H1 (cell line): Measurements from ENCODE around the gene PEAK3. TPM values are rescaled to one million over a fixed set of nuclear protein-coding genes. Genes with fewer than 3 reads are reported as not detected.

Experiments
- CTCF ChIA-PET: fragments of 300-600 bp; sonication (Branson Sonifier 250); formaldehyde crosslinking; loops from one replicate; lab custom pipeline; 2021; ENCODE audit not compliant: partially characterized antibody; lab: Charles Lee
- POLR2A ChIA-PET: fragments of 300-600 bp; sonication (Branson Sonifier 250); formaldehyde crosslinking; loops from one replicate; lab custom pipeline; 2021; ENCODE audit warnings: inconsistent platforms; ENCODE audit not compliant: partially characterized antibody; lab: Charles Lee
- DNase-seq, 2 experiments: peaks; one replicate each; pipeline versions ENCODE4 v3.0.0 to v3.0.0-alpha.2; 2010 to 2022; ENCODE audit warnings: low spot score in 2 of 2, low read depth in 1 of 2, mixed read lengths in 1 of 2
- FAIRE-seq: peaks from 2 replicates; lab custom pipeline; 2011; peaks lifted over from hg19 to GRCh38; lab: Jason Lieb, UNC
- H2AFZ ChIP-seq: 2 replicates; pipeline ENCODE4 v1.8.1; 2012; ENCODE audit warnings: low read length, inconsistent platforms
- H2AK5ac ChIP-seq: 2 replicates; pipeline ENCODE4 v1.6.1; 2013; ENCODE audit warnings: low read depth, low read length
- H2BK120ac ChIP-seq: replicated peaks from 2 replicates; pipeline ENCODE3; 2013; ENCODE audit warnings: low read depth, low read length, inconsistent platforms
- H2BK12ac ChIP-seq: 2 replicates; pipeline ENCODE4 v1.6.1; 2013; ENCODE audit warnings: low read depth, low read length
- H2BK15ac ChIP-seq: 2 replicates; pipeline ENCODE4 v1.6.1; 2013; ENCODE audit warnings: low read length
- H2BK20ac ChIP-seq: 2 replicates; pipeline ENCODE4 v1.6.1; 2013; ENCODE audit warnings: low read length
- H2BK5ac ChIP-seq: 2 replicates; pipeline ENCODE4 v1.6.1; 2013; ENCODE audit warnings: low read depth, low read length
- H3K14ac ChIP-seq: 2 replicates; pipeline ENCODE4 v1.6.1; 2013; ENCODE audit warnings: inconsistent platforms; ENCODE audit not compliant: insufficient read length
- H3K18ac ChIP-seq: 2 replicates; pipeline ENCODE4 v1.6.1; 2013; ENCODE audit warnings: low read length; ENCODE audit errors: extremely low read depth
- H3K23ac ChIP-seq: 2 replicates; pipeline ENCODE4 v1.6.1; 2013; ENCODE audit warnings: inconsistent platforms; ENCODE audit not compliant: insufficient read length
- H3K23me2 ChIP-seq: 2 replicates; pipeline ENCODE4 v1.6.1; 2013; ENCODE audit warnings: low read depth, low read length
- H3K27ac ChIP-seq: 2 replicates; pipeline ENCODE4 v1.6.1; 2011; ENCODE audit warnings: low read depth, low read length, inconsistent platforms
- H3K27me3 ChIP-seq, 4 experiments: replicated peaks in 1 of 4; 1 replicate in 1 of 4; 2 replicates in 3 of 4; pipeline versions ENCODE4 v1.6.1 to v1.8.1; 2011 to 2013; ENCODE audit warnings: low read length in 3 of 4, mild to moderate bottlenecking in 3 of 4, inconsistent platforms in 2 of 4, mixed read lengths in 2 of 4, moderate library complexity in 1 of 4; ENCODE audit not compliant: control insufficient read depth in 3 of 4, insufficient read depth in 3 of 4; ENCODE audit errors: extremely low read depth in 1 of 4
- H3K36me3 ChIP-seq, 4 experiments: 2 replicates each; pipeline versions ENCODE4 v1.6.1 to v1.8.1; 2011 to 2013; ENCODE audit warnings: mild to moderate bottlenecking in 4 of 4, low read length in 3 of 4, moderate library complexity in 2 of 4, control low read depth in 1 of 4, inconsistent platforms in 1 of 4; ENCODE audit not compliant: insufficient read depth in 4 of 4, control insufficient read depth in 2 of 4
- H3K4ac ChIP-seq: replicated peaks from 2 replicates; pipeline ENCODE3; 2013; ENCODE audit warnings: low read length, low read depth, mixed read lengths, inconsistent platforms; ENCODE audit not compliant: insufficient read length
- H3K4me1 ChIP-seq, 4 experiments: replicated peaks in 1 of 4; 1 replicate in 1 of 4; 2 replicates in 3 of 4; pipeline versions ENCODE4 v1.6.1 to v1.8.1; 2011 to 2013; ENCODE audit warnings: low read length in 3 of 4, inconsistent platforms in 2 of 4, mixed read lengths in 1 of 4; ENCODE audit not compliant: insufficient read depth in 4 of 4, control insufficient read depth in 3 of 4
- H3K4me2 ChIP-seq, 2 experiments: 2 replicates each; pipeline versions ENCODE4 v1.6.1 to v1.8.1; 2011 to 2013; ENCODE audit warnings: low read depth in 2 of 2, low read length in 2 of 2, control low read depth in 1 of 2, inconsistent platforms in 1 of 2, mild to moderate bottlenecking in 1 of 2; ENCODE audit not compliant: insufficient read depth in 1 of 2
- H3K4me3 ChIP-seq, 4 experiments: fragments of 200-600, 300-600 bp in 1 of 4; sonication (generic), shearing (Covaris generic), sonication (Bioruptor Twin) in 1 of 4; 2 replicates each; pipeline versions ENCODE4 v1.5.1 to v1.8.1; 2011 to 2016; ENCODE audit warnings: low read length in 4 of 4, low read depth in 3 of 4, control low read depth in 2 of 4, inconsistent platforms in 2 of 4, mild to moderate bottlenecking in 2 of 4, mixed read lengths in 1 of 4, moderate library complexity in 1 of 4; ENCODE audit not compliant: insufficient read depth in 2 of 4; ENCODE audit errors: extremely low read depth in 1 of 4
- H3K56ac ChIP-seq: replicated peaks from 2 replicates; pipeline ENCODE3; 2013; ENCODE audit warnings: low read depth, mild to moderate bottlenecking, mixed read lengths, low read length, inconsistent platforms; ENCODE audit not compliant: insufficient read length
- H3K79me1 ChIP-seq: 2 replicates; pipeline ENCODE4 v1.6.1; 2013; ENCODE audit warnings: low read depth, low read length, control low read depth
- H3K79me2 ChIP-seq, 2 experiments: 2 replicates each; pipeline versions ENCODE4 v1.6.1 to v1.8.1; 2012 to 2013; ENCODE audit warnings: low read length in 2 of 2, mild to moderate bottlenecking in 2 of 2, inconsistent platforms in 1 of 2; ENCODE audit not compliant: insufficient read depth in 2 of 2, control insufficient read depth in 1 of 2
- H3K9ac ChIP-seq, 4 experiments: replicated peaks in 1 of 4; 1 replicate in 1 of 4; 2 replicates in 3 of 4; pipeline versions ENCODE4 v1.6.1 to v1.8.1; 2011 to 2013; ENCODE audit warnings: low read depth in 3 of 4, low read length in 3 of 4, control low read depth in 2 of 4, mild to moderate bottlenecking in 2 of 4, moderate library complexity in 2 of 4, inconsistent platforms in 1 of 4; ENCODE audit errors: extremely low read depth in 1 of 4
- H3K9me3 ChIP-seq, 2 experiments: 2 replicates each; pipeline versions ENCODE4 v1.6.1 to v1.8.1; 2012 to 2013; ENCODE audit warnings: mild to moderate bottlenecking in 2 of 2, moderate library complexity in 2 of 2, control low read depth in 1 of 2, inconsistent platforms in 1 of 2, low read depth in 1 of 2, low read length in 1 of 2, mixed read lengths in 1 of 2; ENCODE audit not compliant: insufficient read depth in 2 of 2
- H4K20me1 ChIP-seq, 2 experiments: replicated peaks in 1 of 2; 2 replicates each; pipeline versions ENCODE3 to v1.8.1; 2011 to 2013; ENCODE audit warnings: inconsistent platforms in 2 of 2, low read length in 2 of 2, mild to moderate bottlenecking in 1 of 2; ENCODE audit not compliant: insufficient read depth in 2 of 2, control insufficient read depth in 1 of 2
- H4K5ac ChIP-seq: 2 replicates; pipeline ENCODE4 v1.6.1; 2013; ENCODE audit warnings: low read length, low read depth, mixed read lengths, inconsistent platforms; ENCODE audit not compliant: insufficient read length
- H4K8ac ChIP-seq: 2 replicates; pipeline ENCODE4 v1.8.0; 2013; ENCODE audit warnings: mild to moderate bottlenecking, moderate library complexity, low read length, inconsistent platforms; ENCODE audit not compliant: insufficient read depth; ENCODE audit errors: extremely low read depth
- H4K91ac ChIP-seq: replicated peaks from 2 replicates; pipeline ENCODE3; 2013; ENCODE audit warnings: low read length, mixed read lengths, inconsistent platforms; ENCODE audit not compliant: insufficient read length
- BACH1 ChIP-seq: IDR thresholded peaks from 2 replicates; pipeline ENCODE4 v1.6.1; 2012; ENCODE audit warnings: low read length, improper control_type of control experiment
- BRCA1 ChIP-seq: IDR thresholded peaks from 2 replicates; pipeline ENCODE4 v1.6.1; 2012; ENCODE audit warnings: low read depth, low read length, improper control_type of control experiment
- CTCF ChIP-seq, 3 experiments: IDR thresholded peaks; 1 replicate in 2 of 3; 2 replicates in 1 of 3; pipeline versions ENCODE4 v1.5.1 to v1.6.1; 2011; ENCODE audit warnings: low read length in 3 of 3, mild to moderate bottlenecking in 3 of 3, inconsistent platforms in 2 of 3, low read depth in 1 of 3, moderate library complexity in 1 of 3; ENCODE audit not compliant: insufficient read depth in 1 of 3; ENCODE audit errors: control extremely low read depth in 1 of 3
- EZH2 ChIP-seq: fragments of 200-600 bp; sonication (generic); IDR thresholded peaks from 2 replicates; pipeline ENCODE4 v1.7.1; 2012; ENCODE audit warnings: low read depth, mild to moderate bottlenecking, moderate library complexity, low read length, inconsistent platforms; ENCODE audit not compliant: severe bottlenecking
- FOSL1 ChIP-seq: IDR thresholded peaks from 2 replicates; pipeline ENCODE4 v1.6.1; 2011; ENCODE audit warnings: mild to moderate bottlenecking, low read depth, low read length, moderate library complexity; ENCODE audit not compliant: insufficient read depth
- NANOG ChIP-seq: IDR thresholded peaks from 2 replicates; pipeline ENCODE4 v1.6.1; 2011; ENCODE audit warnings: low read length, low read depth, mild to moderate bottlenecking, inconsistent platforms; ENCODE audit not compliant: insufficient read depth, poor library complexity, severe bottlenecking
- RNF2 ChIP-seq: fragments of 200-900, 300-1000 bp; sonication (generic); IDR thresholded peaks from 2 replicates; pipeline ENCODE4 v1.7.1; 2016; ENCODE audit warnings: borderline replicate concordance, low read depth, mild to moderate bottlenecking, antibody characterized with exemption, low read length; ENCODE audit not compliant: poor library complexity, severe bottlenecking; ENCODE audit errors: missing control alignments
- RXRA ChIP-seq: IDR thresholded peaks from 2 replicates; pipeline ENCODE4 v1.6.1; 2011; ENCODE audit warnings: low read depth, mild to moderate bottlenecking, low read length, moderate library complexity; ENCODE audit not compliant: insufficient read depth
- SIN3A ChIP-seq, 2 experiments: IDR thresholded peaks in 1 of 2; conservative IDR thresholded peaks in 1 of 2; 2 replicates each; pipeline ENCODE4 v1.6.1; 2011 to 2012; ENCODE audit warnings: low read length in 2 of 2, improper control_type of control experiment in 1 of 2, low read depth in 1 of 2, mild to moderate bottlenecking in 1 of 2
- YY1 ChIP-seq: IDR thresholded peaks from 2 replicates; pipeline ENCODE4 v1.6.1; 2011; ENCODE audit warnings: low read depth, mild to moderate bottlenecking, low read length
- WGBS, 2 experiments: shearing (Covaris generic) in 1 of 2; methylation state at CpG; one replicate each; pipeline versions ENCODE4 v1.1.6 to v1.1.7; 2013 to 2015; ENCODE audit warnings: low lambda C conversion rate in 2 of 2, mixed read lengths in 2 of 2, inconsistent platforms in 1 of 2, low coverage in 1 of 2, missing lambda C conversion rate in 1 of 2; ENCODE audit not compliant: insufficient replicate concordance in 2 of 2, insufficient coverage in 1 of 2, insufficient read length in 1 of 2; ENCODE audit errors: extremely low coverage in 1 of 2, missing lambda C conversion rate in 1 of 2; 5-methylcytosine and 5-hydroxymethylcytosine counted together
- polyA plus RNA-seq, 7 experiments: library from polyadenylated mRNA; depleted of rRNA in 3 of 7; stranded (reverse) in 5 of 7; unstranded in 2 of 7; fragments of >200 nt in 5 of 7; fragments of 200-250 nt in 2 of 7; gene quantifications; 1 replicate in 5 of 7; 2 replicates in 1 of 7; 4 replicates in 1 of 7; pipeline versions ENCODE4 v1.2.1 to v1.2.3, GENCODE V29; 2011 to 2013; ENCODE audit warnings: missing spikeins in 2 of 7, mixed read lengths in 2 of 7
- total RNA-seq: library from RNA; stranded (reverse); fragmentation: NEBNext Ultra II Directional; extraction: Animal tissue kit (Norgen Biotek cat#: 25700); gene quantifications from 2 replicates; pipeline ENCODE4 v1.2.1, GENCODE V29; 2021

PEAK3 gene
- total and polyA plus RNA-seq, 2 of the 8 experiments (the other 6 are each of a cell fraction or from before 2014, with no cell fraction given), result not detected

- Histone ChIP-seq H3K4me3 (no peak overlapping the region), H3K9me3 (no peaks in the 10 kb centered on the region), H2BK20ac (no peak overlapping the region), H4K20me1 (peaks cover 0 to 1% of the 10 kb centered on the region in 2 experiments), H3K27me3 (no peaks in the 10 kb centered on the region), H4K8ac (no peak overlapping the region; the same call in 1 of the 2 replicates), H3K36me3 (peaks cover 0 to 7% (median 2%) of the 10 kb centered on the region in 4 experiments; a peak in 5 of 8 replicates), H4K5ac (no peak overlapping the region), H3K79me1 (no peaks in the 10 kb centered on the region), H3K56ac (no peak overlapping the region), H2BK5ac (no peak overlapping the region), H3K4ac (no peak overlapping the region), H3K23ac (no peak overlapping the region), H2AK5ac (no peak overlapping the region), H3K79me2 (no peaks in the 10 kb centered on the region), H4K91ac (no peak overlapping the region), H3K14ac (no peak overlapping the region), H3K4me2 (no peak overlapping the region), H3K9ac (no peak overlapping the region), H2AFZ (no peak overlapping the region), H3K18ac (no peak overlapping the region), H3K23me2 (no peaks in the 10 kb centered on the region), H2BK120ac (no peak overlapping the region), H3K4me1 (peaks cover 0 to 1% (median 0%) of the 10 kb centered on the region in 4 experiments; a peak in 1 of 7 replicates), H2BK12ac (no peak overlapping the region), H3K27ac (no peak overlapping the region), H2BK15ac (no peak overlapping the region)
- WGBS, 2 experiments, result 84% methylated on average over 17 of the region's 20 CpGs; no CpG with 5 or more reads in 1 of the 2 experiments
- no peak for DNase-seq
- ChIA-PET CTCF (interaction anchor here (0.7 to 9.8 kb wide), 3 partner anchors 43 to 68 kb away, joined by 3 to 106 read pairs (median 3); no protein-coding TSS in a partner anchor), POLR2A (interaction anchor here (0.7 to 2.5 kb wide), 2 partner anchors 8 to 37 kb away, joined by 3 to 8 read pairs; partner anchors contain the start of gene LSM7)
- no peak for FAIRE-seq
- TF ChIP-seq SIN3A (conservative IDR thresholded peaks at IDR 0.05 in 1 of 2, IDR thresholded peaks at IDR 0.05 in 1 of 2; ENCODE audit: low read depth in 1 of 2, low read length in 2 of 2), result no peak
- TF ChIP-seq FOSL1, result no peak
- TF ChIP-seq EZH2, result no peak
- no peak for TF ChIP-seq CTCF (IDR thresholded peaks at IDR 0.05; ENCODE audit: control extremely low read depth in 1 of 3, insufficient read depth in 1 of 3, low read depth in 1 of 3, low read length in 3 of 3)
- TF ChIP-seq RNF2, result no peak
- TF ChIP-seq YY1, result no peak
- TF ChIP-seq RXRA, result no peak
- TF ChIP-seq NANOG, result no peak
- TF ChIP-seq BRCA1, result no peak
- TF ChIP-seq BACH1, result no peak
Observed at GRCh38 chr19:2319551-2319950, 37.6 kb upstream of the PEAK3 start.
